GM12872 (cell line): Measurements from ENCODE around the gene GCNA.

ENCODE experiments used
- TF ChIP-seq, protein P1 (sequence below): IDR thresholded peaks from 3 replicates; pipeline ENCODE4 v1.5.1; 2011; ENCODE audit warnings: low read depth, mild to moderate bottlenecking, low read length, moderate library complexity; ENCODE audit not compliant: insufficient read depth

GCNA gene

DNA sequence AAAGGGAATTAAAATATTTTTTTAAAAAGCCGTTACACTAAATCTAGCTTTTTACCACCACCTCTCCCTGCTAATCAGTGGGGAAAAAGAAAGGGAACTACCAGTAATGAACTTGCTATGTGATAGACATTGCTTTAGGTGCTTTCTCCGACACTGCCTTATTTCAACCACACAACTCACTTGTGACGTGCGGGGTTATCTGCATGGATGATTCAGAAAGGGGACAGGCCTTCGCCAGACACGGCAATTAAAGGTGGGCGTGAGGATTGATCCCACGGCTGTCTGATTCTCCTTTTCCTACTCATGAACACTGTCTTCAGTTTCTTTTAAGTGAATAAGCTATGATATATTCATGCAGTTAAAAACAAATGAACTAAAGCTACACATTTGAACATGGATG, 41.0 kb downstream of the GCNA start:
- TF ChIP-seq, protein P1, sequence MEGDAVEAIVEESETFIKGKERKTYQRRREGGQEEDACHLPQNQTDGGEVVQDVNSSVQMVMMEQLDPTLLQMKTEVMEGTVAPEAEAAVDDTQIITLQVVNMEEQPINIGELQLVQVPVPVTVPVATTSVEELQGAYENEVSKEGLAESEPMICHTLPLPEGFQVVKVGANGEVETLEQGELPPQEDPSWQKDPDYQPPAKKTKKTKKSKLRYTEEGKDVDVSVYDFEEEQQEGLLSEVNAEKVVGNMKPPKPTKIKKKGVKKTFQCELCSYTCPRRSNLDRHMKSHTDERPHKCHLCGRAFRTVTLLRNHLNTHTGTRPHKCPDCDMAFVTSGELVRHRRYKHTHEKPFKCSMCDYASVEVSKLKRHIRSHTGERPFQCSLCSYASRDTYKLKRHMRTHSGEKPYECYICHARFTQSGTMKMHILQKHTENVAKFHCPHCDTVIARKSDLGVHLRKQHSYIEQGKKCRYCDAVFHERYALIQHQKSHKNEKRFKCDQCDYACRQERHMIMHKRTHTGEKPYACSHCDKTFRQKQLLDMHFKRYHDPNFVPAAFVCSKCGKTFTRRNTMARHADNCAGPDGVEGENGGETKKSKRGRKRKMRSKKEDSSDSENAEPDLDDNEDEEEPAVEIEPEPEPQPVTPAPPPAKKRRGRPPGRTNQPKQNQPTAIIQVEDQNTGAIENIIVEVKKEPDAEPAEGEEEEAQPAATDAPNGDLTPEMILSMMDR = no peak

DNA sequence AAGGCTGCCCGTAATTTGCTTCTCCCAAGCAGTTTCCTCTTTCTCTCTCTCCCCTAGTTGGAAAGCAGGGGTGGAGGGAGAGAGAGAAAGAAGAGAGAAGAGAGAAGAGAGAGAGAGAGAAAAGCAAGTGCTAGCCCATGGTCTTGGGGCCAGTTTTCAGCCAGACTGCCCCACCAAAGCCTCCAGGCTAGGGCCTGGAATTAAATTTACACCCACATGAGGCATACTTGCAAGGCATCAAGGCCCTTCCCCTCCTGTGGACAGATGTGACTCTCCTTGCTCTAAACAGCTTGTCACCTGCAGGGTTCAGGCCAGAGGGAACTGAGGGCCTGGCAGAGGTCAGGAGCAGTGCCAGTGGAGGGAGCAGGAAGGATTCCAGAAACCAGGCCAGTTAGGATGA, 41.7 kb downstream of the GCNA start:
- TF ChIP-seq, protein P1 = no peak

DNA sequence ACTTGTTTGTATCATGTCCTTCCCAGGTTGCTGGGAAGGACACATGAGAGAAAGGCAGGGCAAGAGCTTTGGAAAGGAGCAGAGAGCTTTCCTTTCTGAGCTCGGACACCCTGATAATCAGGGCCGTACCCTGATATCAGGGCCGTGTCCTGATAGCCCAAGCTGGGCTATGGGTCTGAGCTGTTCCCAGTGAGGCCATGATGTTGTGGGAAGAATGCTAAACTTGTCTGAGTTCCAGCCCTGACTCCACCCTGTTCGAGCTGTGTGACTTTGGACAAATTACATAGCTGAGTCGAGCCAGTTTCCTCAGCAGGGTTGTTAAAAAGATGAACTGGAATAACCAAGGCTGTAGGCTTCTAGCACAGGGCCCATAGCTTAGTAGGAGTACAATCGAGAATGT, 43.4 kb downstream of the GCNA start:
- TF ChIP-seq, protein P1 = no peak

DNA sequence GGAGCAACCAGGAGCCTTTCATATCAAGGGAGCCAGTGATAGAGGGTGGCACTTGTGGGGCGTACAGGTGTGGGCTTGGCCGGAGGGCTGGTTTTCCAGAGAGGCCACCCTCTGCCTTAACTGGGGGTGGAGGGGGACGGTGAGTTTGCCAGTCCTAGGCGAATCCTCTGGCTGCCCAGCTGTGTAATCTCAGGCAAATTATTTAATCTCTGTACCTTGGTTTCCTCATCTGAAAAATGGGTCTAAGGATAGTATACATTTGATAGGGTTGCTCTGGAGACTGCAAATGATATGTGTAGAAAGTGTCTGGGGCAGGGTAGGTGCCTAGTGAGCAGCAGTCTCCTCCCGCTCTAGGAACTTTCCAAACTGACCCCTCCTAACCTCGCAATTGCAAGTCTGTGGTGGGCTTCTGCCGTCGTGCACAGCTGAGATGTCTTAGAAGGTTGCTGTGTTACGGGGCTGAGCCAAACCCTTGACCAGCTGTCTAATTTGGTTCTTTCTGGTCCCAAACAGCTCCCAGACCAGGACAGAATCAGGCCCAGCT, 43.9 kb downstream of the GCNA start:
- TF ChIP-seq, protein P1 = no peak

DNA sequence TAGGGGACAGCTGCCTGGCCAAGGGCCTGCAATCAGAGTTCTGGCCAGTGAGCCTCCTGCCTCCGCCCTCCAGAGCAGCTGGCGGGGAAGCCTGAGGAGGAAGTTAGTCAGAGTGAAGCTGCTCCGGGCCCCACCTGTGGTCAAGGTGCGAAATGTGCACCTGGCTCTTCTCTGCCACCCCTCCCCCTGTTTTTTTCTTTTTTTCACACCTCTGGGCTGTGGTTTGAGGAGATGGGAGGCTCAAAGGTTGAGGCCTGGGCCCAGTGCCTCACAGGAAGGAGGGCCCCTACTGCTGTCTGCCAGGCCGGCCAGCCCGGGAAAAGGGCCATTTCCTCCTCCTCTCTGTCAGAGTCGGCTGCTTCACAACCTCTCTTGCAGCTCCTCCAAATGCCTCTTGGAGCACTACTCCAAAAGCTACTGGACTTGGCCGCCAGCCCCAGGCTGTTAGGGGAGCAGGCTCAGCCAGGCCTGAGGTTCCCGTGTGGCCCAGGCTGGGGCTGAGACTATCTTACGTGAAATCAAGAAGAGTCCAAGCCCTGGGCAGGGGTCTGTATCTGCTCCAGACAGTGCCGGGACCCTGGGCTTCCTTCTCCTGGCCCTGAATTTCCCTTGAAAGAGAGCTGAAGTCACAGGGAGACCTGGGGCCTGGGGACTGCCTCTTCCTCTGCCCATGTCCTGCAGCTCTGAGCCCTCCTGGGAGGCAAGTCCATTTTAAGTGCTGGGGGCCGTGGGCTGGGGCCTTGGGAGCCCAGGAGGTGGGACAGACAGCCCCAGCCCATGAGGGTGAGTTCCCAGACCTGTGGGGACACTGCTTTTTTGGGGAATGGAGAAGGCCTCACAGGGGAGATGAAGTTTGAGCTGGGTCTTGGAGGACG, 44.6 kb downstream of the GCNA start:
- TF ChIP-seq, protein P1 = peak; percentile 34; the same call in 1 of the 3 replicates

DNA sequence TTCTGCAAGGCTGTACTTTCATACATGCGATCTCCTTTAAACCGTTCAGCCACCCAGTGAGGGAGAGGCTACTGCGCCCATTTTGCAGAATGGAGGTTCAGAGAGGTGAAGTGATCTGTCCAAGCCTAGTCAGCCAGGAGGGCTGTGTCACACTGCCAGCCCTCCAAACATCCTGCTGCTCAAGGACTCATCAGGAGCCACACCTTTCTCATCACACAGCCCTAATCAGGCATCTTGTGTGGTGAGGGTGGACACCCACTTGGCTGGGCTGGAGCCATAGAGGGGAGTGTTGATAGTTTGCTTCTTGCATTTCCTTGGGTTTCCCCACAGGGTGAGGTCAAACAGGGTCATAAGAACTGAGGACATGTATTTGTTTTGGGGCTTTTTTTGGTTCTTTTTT, 45.5 kb downstream of the GCNA start:
- TF ChIP-seq, protein P1 = no peak

DNA sequence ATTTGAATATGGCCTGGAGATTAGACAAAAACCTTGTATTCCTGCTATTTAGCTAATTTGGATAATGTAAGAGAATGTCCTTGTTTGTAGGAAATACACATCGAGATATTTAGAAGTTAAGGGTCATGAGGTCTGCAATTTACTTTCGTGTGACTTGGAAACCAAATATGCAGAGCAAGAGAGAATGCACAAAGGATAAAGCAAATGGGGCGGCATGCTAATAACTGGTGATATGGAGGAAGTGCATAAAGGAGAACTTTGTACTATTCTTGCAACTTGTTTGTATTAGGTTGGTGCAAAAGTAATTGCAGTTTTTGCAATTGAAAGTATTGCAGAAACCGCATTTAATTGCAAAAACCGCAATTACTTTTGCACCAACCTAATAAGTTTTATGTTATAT, 47.2 kb downstream of the GCNA start:
- TF ChIP-seq, protein P1 = no peak
